ENCODE results near the gene XXYLT1. TPM values are rescaled to one million over a fixed set of nuclear protein-coding genes. Genes with fewer than 3 reads are reported as not detected.
"Not testable (repeated sequence)": the region's sequence is repeated elsewhere in the genome, so short reads cannot be mapped to it uniquely, and the experiment has no call there.

The XXYLT1 gene
- total RNA-seq, 1 donor from 2014 or later, result 10.5 TPM

GRCh38 chr3:195039180-195039843 is 231.6 kb downstream of the XXYLT1 start:
- no peaks in the 10 kb centered on the region for H3K36me3 ChIP-seq (ENCODE audit: control insufficient read depth, insufficient read depth, low read length)
- no peak for FAIRE-seq
- DNase-seq (ENCODE audit: low read depth), result no peak
- TF ChIP-seq CTCF (IDR thresholded peaks at IDR 0.05; ENCODE audit: insufficient read depth, low read length, severe bottlenecking), result no peak
- H3K27me3 ChIP-seq (ENCODE audit: control insufficient read depth, insufficient read depth, low read length), result no peaks in the 10 kb centered on the region
- no peak overlapping the region for H3K4me3 ChIP-seq (ENCODE audit: low read depth, low read length)

GRCh38 chr3:195038161-195038560 is 232.8 kb downstream of the XXYLT1 start:
- DNase-seq (ENCODE audit: low read depth), result no peak
- H3K4me3 ChIP-seq (ENCODE audit: low read depth, low read length), result no peak overlapping the region
- FAIRE-seq, result no peak
- no peak for TF ChIP-seq CTCF (IDR thresholded peaks at IDR 0.05; ENCODE audit: insufficient read depth, low read length, severe bottlenecking)
- no peaks in the 10 kb centered on the region for H3K27me3 ChIP-seq (ENCODE audit: control insufficient read depth, insufficient read depth, low read length)
- no peaks in the 10 kb centered on the region for H3K36me3 ChIP-seq (ENCODE audit: control insufficient read depth, insufficient read depth, low read length)

- not testable (repeated sequence) for H3K36me3 ChIP-seq (ENCODE audit: control insufficient read depth, insufficient read depth, low read length); H3K27me3 ChIP-seq (ENCODE audit: control insufficient read depth, insufficient read depth, low read length); FAIRE-seq; H3K4me3 ChIP-seq (ENCODE audit: low read depth, low read length); DNase-seq (ENCODE audit: low read depth)
Observed at GRCh38 chr3:195037586-195037985, 233.4 kb downstream of the XXYLT1 start.

- H3K4me3 ChIP-seq (ENCODE audit: low read depth, low read length), result no peak overlapping the region
- H3K27me3 ChIP-seq (ENCODE audit: control insufficient read depth, insufficient read depth, low read length), result no peaks in the 10 kb centered on the region
- no peak for FAIRE-seq
- DNase-seq (ENCODE audit: low read depth), result no peak
- H3K36me3 ChIP-seq (ENCODE audit: control insufficient read depth, insufficient read depth, low read length), result no peaks in the 10 kb centered on the region
- TF ChIP-seq CTCF (IDR thresholded peaks at IDR 0.05; ENCODE audit: insufficient read depth, low read length, severe bottlenecking), result no peak
Observed at GRCh38 chr3:195036974-195037373, 234.0 kb downstream of the XXYLT1 start.

GRCh38 chr3:195036574-195036973 is 234.4 kb downstream of the XXYLT1 start:
- FAIRE-seq (no peak), DNase-seq (ENCODE audit: low read depth) (no peak)
- no peak overlapping the region for H3K4me3 ChIP-seq (ENCODE audit: low read depth, low read length)
- H3K36me3 ChIP-seq (ENCODE audit: control insufficient read depth, insufficient read depth, low read length), result no peaks in the 10 kb centered on the region
- no peaks in the 10 kb centered on the region for H3K27me3 ChIP-seq (ENCODE audit: control insufficient read depth, insufficient read depth, low read length)
- no peak for TF ChIP-seq CTCF (IDR thresholded peaks at IDR 0.05; ENCODE audit: insufficient read depth, low read length, severe bottlenecking)

- no peak for TF ChIP-seq CTCF (IDR thresholded peaks at IDR 0.05; ENCODE audit: insufficient read depth, low read length, severe bottlenecking)
- Histone ChIP-seq H3K27me3 (ENCODE audit: control insufficient read depth, insufficient read depth, low read length) (no peaks in the 10 kb centered on the region), H3K4me3 (ENCODE audit: low read depth, low read length) (no peak overlapping the region), H3K36me3 (ENCODE audit: control insufficient read depth, insufficient read depth, low read length) (no peaks in the 10 kb centered on the region)
- DNase-seq (ENCODE audit: low read depth), result no peak
- FAIRE-seq, result no peak
Observed at GRCh38 chr3:195036203-195036505, 234.8 kb downstream of the XXYLT1 start.
